DOHH2 (cell line): ENCODE results near the gene FGFR3.

Experiments
- CTCF ChIP-seq: fragments of 200-600 bp; sonication (generic); IDR thresholded peaks from one replicate; pipeline ENCODE4 v1.5.1; 2014; ENCODE audit warnings: antibody characterized with exemption, mild to moderate bottlenecking, low read depth, low read length; ENCODE audit not compliant: poor library complexity, severe bottlenecking
- EZH2phosphoT487 ChIP-seq: fragments of 200-600 bp; sonication (generic); IDR thresholded peaks from 2 replicates; pipeline ENCODE4 v1.6.1; 2017; ENCODE audit warnings: borderline replicate concordance, mild to moderate bottlenecking, antibody characterized with exemption, low read length, moderate library complexity, mixed read lengths

GRCh38 chr4:1759818-1760223, 33.3 kb upstream of the FGFR3 start:
- TF ChIP-seq CTCF (no peak), EZH2phosphoT487 (no peak)
